ENCODE measurements around the gene PDE4B. TPM values are rescaled to one million over a fixed set of nuclear protein-coding genes. Genes with fewer than 3 reads are reported as not detected.

PDE4B gene
- total and polyA plus RNA-seq, 9 of the 15 experiments (the other 6 are each of a cell fraction or from before 2014, with no cell fraction given), result 0.09 TPM; not detected in 8

DNA sequence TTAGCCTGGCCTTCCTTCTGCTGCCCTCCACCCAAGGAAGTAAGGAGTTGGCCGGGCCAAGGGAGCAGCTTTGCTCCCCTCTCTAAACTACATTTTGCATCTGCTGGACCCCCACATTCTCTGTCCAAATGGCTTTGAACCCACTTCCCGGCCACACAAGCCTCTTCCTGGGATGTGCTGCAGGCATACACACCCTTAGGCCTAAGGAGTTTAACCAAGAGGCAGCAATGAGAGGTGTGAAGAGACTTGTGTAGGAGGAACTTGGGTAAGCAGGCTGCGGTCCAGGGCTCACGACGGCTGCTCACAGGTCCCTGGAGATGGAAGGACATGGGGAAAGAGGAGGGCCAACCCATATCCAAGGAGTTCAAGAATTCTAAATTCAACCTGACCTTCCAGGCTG, 544.6 kb downstream of the PDE4B start (continued):
- TF ChIP-seq SMARCA4 (IDR thresholded peaks at IDR 0.05) (no peak), ARHGAP35 (IDR thresholded peaks at IDR 0.05; ENCODE audit: partially characterized antibody) (no peak), BRCA1 (IDR thresholded peaks at IDR 0.05) (no peak), BRCA1 (CRISPR knock-in tag; IDR thresholded peaks at IDR 0.05) (no peak), GATAD2B (IDR thresholded peaks at IDR 0.05; ENCODE audit: borderline replicate concordance) (no peak)
- TF ChIP-seq, protein P1, sequence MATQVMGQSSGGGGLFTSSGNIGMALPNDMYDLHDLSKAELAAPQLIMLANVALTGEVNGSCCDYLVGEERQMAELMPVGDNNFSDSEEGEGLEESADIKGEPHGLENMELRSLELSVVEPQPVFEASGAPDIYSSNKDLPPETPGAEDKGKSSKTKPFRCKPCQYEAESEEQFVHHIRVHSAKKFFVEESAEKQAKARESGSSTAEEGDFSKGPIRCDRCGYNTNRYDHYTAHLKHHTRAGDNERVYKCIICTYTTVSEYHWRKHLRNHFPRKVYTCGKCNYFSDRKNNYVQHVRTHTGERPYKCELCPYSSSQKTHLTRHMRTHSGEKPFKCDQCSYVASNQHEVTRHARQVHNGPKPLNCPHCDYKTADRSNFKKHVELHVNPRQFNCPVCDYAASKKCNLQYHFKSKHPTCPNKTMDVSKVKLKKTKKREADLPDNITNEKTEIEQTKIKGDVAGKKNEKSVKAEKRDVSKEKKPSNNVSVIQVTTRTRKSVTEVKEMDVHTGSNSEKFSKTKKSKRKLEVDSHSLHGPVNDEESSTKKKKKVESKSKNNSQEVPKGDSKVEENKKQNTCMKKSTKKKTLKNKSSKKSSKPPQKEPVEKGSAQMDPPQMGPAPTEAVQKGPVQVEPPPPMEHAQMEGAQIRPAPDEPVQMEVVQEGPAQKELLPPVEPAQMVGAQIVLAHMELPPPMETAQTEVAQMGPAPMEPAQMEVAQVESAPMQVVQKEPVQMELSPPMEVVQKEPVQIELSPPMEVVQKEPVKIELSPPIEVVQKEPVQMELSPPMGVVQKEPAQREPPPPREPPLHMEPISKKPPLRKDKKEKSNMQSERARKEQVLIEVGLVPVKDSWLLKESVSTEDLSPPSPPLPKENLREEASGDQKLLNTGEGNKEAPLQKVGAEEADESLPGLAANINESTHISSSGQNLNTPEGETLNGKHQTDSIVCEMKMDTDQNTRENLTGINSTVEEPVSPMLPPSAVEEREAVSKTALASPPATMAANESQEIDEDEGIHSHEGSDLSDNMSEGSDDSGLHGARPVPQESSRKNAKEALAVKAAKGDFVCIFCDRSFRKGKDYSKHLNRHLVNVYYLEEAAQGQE (IDR thresholded peaks at IDR 0.05; ENCODE audit: borderline replicate concordance), result no peak
- TF ChIP-seq, protein P1 (CRISPR knock-in tag; IDR thresholded peaks at IDR 0.05; ENCODE audit: low read depth), result no peak
- TF ChIP-seq, protein P2, sequence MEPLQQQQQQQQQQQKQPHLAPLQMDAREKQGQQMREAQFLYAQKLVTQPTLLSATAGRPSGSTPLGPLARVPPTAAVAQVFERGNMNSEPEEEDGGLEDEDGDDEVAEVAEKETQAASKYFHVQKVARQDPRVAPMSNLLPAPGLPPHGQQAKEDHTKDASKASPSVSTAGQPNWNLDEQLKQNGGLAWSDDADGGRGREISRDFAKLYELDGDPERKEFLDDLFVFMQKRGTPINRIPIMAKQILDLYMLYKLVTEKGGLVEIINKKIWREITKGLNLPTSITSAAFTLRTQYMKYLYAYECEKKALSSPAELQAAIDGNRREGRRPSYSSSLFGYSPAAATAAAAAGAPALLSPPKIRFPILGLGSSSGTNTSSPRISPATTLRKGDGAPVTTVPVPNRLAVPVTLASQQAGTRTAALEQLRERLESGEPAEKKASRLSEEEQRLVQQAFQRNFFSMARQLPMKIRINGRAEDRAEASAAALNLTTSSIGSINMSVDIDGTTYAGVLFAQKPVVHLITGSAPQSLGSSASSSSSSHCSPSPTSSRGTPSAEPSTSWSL (CRISPR knock-in tag; IDR thresholded peaks at IDR 0.05; ENCODE audit: borderline replicate concordance), result no peak
